ENCODE results near the gene AK9.

AK9 gene

GRCh38 chr6:109512271-109512817, 178.7 kb downstream of the AK9 start:
- TF ChIP-seq CTCF (IDR thresholded peaks at IDR 0.05; ENCODE audit: low read depth, low read length) = no peak
- DNase-seq = no peak
- Histone ChIP-seq H3K27me3 (peaks cover 11% of the 10 kb centered on the region), H3K4me1 (no peaks in the 10 kb centered on the region), H3K4me3 (ENCODE audit: low read depth, low read length) (no peak overlapping the region), H3K36me3 (no peaks in the 10 kb centered on the region), H3K9me3 (no peaks in the 10 kb centered on the region)

- no peak for TF ChIP-seq CTCF (IDR thresholded peaks at IDR 0.05; ENCODE audit: low read depth, low read length)
- no peak for DNase-seq
- H3K4me3 ChIP-seq (ENCODE audit: low read depth, low read length) = no peak overlapping the region
- H3K27me3 ChIP-seq = peaks cover 10% of the 10 kb centered on the region
- no peaks in the 10 kb centered on the region for H3K4me1 ChIP-seq
- no peaks in the 10 kb centered on the region for H3K36me3 ChIP-seq
- H3K9me3 ChIP-seq = no peaks in the 10 kb centered on the region
Measured at GRCh38 chr6:109511832-109512231, 179.2 kb downstream of the AK9 start.

- no peak overlapping the region for H3K4me3 ChIP-seq (ENCODE audit: low read depth, low read length)
- H3K4me1 ChIP-seq = no peaks in the 10 kb centered on the region
- H3K9me3 ChIP-seq = no peaks in the 10 kb centered on the region
- TF ChIP-seq CTCF (IDR thresholded peaks at IDR 0.05; ENCODE audit: low read depth, low read length) = no peak
- H3K36me3 ChIP-seq = no peaks in the 10 kb centered on the region
- H3K27me3 ChIP-seq = peaks cover 8% of the 10 kb centered on the region; the same call in 1 of the 2 replicates
- no peak for DNase-seq
Measured at GRCh38 chr6:109510358-109510757, 180.6 kb downstream of the AK9 start.

- H3K36me3 ChIP-seq = no peaks in the 10 kb centered on the region
- H3K27me3 ChIP-seq = peaks cover 12% of the 10 kb centered on the region; the same call in 1 of the 2 replicates
- H3K9me3 ChIP-seq = no peaks in the 10 kb centered on the region
- H3K4me3 ChIP-seq (ENCODE audit: low read depth, low read length) = no peak overlapping the region
- no peak for DNase-seq
- H3K4me1 ChIP-seq = no peaks in the 10 kb centered on the region
- TF ChIP-seq CTCF (IDR thresholded peaks at IDR 0.05; ENCODE audit: low read depth, low read length) = no peak
Measured at GRCh38 chr6:109508166-109508860, 182.7 kb downstream of the AK9 start.

- TF ChIP-seq CTCF (IDR thresholded peaks at IDR 0.05; ENCODE audit: low read depth, low read length) = no peak
- Histone ChIP-seq H3K4me1 (no peaks in the 10 kb centered on the region), H3K9me3 (no peaks in the 10 kb centered on the region), H3K4me3 (ENCODE audit: low read depth, low read length) (no peak overlapping the region), H3K27me3 (peaks cover 12% of the 10 kb centered on the region; the same call in 1 of the 2 replicates), H3K36me3 (no peaks in the 10 kb centered on the region)
- no peak for DNase-seq
Measured at GRCh38 chr6:109507490-109508072, 183.4 kb downstream of the AK9 start.

GRCh38 chr6:109506841-109507240, 184.2 kb downstream of the AK9 start:
- Histone ChIP-seq H3K36me3 (no peaks in the 10 kb centered on the region), H3K27me3 (peaks cover 12% of the 10 kb centered on the region; the same call in 1 of the 2 replicates), H3K4me1 (no peaks in the 10 kb centered on the region), H3K9me3 (no peaks in the 10 kb centered on the region), H3K4me3 (ENCODE audit: low read depth, low read length) (no peak overlapping the region)
- TF ChIP-seq CTCF (IDR thresholded peaks at IDR 0.05; ENCODE audit: low read depth, low read length) = no peak
- DNase-seq = no peak
